Tracheal epithelial cell (primary cell): ENCODE data around the gene ALKBH4. TPM values are rescaled to one million over a fixed set of nuclear protein-coding genes. Genes with fewer than 3 reads are reported as not detected.

Experiments
- total RNA-seq: library from RNA; depleted of rRNA; stranded (reverse); fragments of >200 nt; gene quantifications from 2 replicates; pipeline ENCODE4 v1.2.1, GENCODE V29; 2014

ALKBH4 gene
- 13.6 and 15.9 TPM in 2 replicates for total RNA-seq

GRCh38 chr7:102464577-102465280 is at the start of gene ALKBH4, which contains the start of gene LRWD1:
Gene ALKBH4 (minus strand): TSS chr7:102464863. CDS start chr7:102464836, 27 bp downstream.
Gene LRWD1 (plus strand): TSS chr7:102464984. CDS start chr7:102465081, 97 bp downstream.

GRCh38 chr7:102478314-102479208 is 13.9 kb upstream of the ALKBH4 start, which contains the start of gene POLR2J:
Gene POLR2J (minus strand): TSS chr7:102478922. CDS start chr7:102478860, 62 bp downstream.

GRCh38 chr7:102433219-102434038 is 31.2 kb downstream of the ALKBH4 start, which contains the start of gene ORAI2:
Gene ORAI2 (plus strand): TSS chr7:102433575. CDS start chr7:102438957, 5,382 bp downstream.

Other genes with a start within 250 kb of the ALKBH4 start
- gene SH2B2, start 178.0 kb downstream of the ALKBH4 start, total RNA-seq = 4.9 and 7.0 TPM in 2 replicates
- not detected in 2 replicates for gene SPDYE6, start 108.4 kb downstream of the ALKBH4 start, total RNA-seq
- 11.5 and 19.0 TPM in 2 replicates for gene PRKRIP1, start 68.5 kb downstream of the ALKBH4 start, total RNA-seq
- gene ORAI2, start 31.3 kb downstream of the ALKBH4 start, total RNA-seq = 3.4 and 21.0 TPM in 2 replicates
- gene LRWD1, start 121 bp upstream of the ALKBH4 start, total RNA-seq = 20.0 and 39.0 TPM in 2 replicates
- 17.4 and 21.7 TPM in 2 replicates for gene POLR2J, start 14.1 kb upstream of the ALKBH4 start, total RNA-seq
- 3.0 and 3.9 TPM in 2 replicates for gene RASA4B, start 52.9 kb upstream of the ALKBH4 start, total RNA-seq
- gene UPK3BL2, start 78.8 kb upstream of the ALKBH4 start, total RNA-seq = 10.0 and 17.1 TPM in 2 replicates
- gene SPDYE2, start 86.4 kb upstream of the ALKBH4 start, total RNA-seq = not detected in 2 replicates
- gene POLR2J3, start 107.7 kb upstream of the ALKBH4 start, total RNA-seq = 6.2 and 12.0 TPM in 2 replicates
- gene RASA4, start 151.9 kb upstream of the ALKBH4 start, total RNA-seq = 1.7 and 4.3 TPM in 2 replicates
- 254 and 315 TPM in 2 replicates for gene UPK3BL1, start 177.9 kb upstream of the ALKBH4 start, total RNA-seq
- not detected in 2 replicates for gene SPDYE2B, start 185.5 kb upstream of the ALKBH4 start, total RNA-seq
- gene POLR2J2, start 206.8 kb upstream of the ALKBH4 start, total RNA-seq = 0.43 TPM in 1 of 2 replicates, not detected in the other